ENCODE data around the gene L1CAM.

The L1CAM gene

DNA sequence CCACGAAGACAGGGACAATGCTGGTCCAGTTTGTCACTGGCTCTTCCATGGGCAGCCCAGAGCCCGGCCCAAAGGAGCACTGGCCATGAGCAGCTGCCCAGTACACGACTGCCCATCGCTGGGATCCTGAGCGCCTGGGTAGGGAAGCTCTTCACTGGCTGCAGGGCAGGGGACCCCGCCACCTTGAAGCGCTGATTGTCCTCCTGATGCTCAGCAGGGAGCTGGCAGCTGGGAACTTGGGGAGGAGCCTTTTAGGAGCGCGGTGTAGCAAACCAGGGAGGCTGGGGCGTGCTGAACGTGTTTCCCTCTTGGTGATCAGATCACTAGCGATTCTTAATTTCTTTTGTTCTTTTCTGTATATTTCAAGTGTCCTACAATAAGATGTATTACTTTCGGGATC, 1.8 kb downstream of the L1CAM start:
- Histone ChIP-seq H3K27ac (ENCODE audit: low read depth, low read length) (no peak overlapping the region), H3K9ac (ENCODE audit: low read length) (no peak overlapping the region), H3K4me3 (ENCODE audit: low read depth, low read length) (0 out of 2 replicates have a peak overlapping the region, but pooled peaks have one; percentile 61), H3K27me3 (ENCODE audit: control insufficient read depth, insufficient read depth, low read length) (peaks cover 61% of the 10 kb centered on the region), H3K9me3 (ENCODE audit: control insufficient read depth, insufficient read depth, low read depth, low read length) (peaks cover 9% of the 10 kb centered on the region; the same call in 1 of the 2 replicates), H3K4me1 (ENCODE audit: control insufficient read depth, insufficient read depth, low read length) (peaks cover 69% of the 10 kb centered on the region), H3K36me3 (ENCODE audit: control insufficient read depth, insufficient read depth, low read length) (no peaks in the 10 kb centered on the region)

DNA sequence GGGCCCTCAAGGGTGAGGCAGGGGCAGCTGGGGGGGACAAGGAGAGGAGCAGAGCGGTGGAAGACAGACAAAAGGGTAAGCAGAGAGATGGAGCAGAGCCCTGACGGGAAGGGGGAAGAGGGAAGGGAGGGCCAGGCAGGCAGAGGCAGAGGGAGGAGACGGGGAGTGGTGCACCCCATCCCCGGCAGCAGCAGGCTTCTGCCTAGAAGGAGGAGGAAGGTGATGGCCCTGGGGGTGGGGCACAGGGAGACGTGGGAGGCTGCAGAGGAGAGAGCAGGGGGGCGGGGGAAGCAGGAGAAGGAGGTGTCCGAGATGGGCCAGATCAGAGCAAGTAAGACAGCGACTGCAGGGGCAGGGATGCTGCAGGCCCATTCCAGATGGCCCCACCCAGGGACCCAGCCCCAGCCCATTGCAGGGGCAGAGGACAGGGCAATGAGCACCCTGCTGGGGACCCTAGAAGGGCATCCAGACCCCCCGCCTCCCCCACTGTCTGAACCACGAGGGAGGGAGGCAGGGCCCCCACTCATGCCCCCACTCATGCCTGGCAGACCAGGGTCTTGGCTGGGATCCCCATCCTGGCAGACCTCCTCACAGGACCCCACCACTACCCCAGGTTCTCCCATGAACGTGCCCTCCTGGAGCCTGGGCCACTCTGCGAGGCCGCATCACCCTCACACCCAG, 2.7 kb downstream of the L1CAM start:
- no peak overlapping the region for H3K9ac ChIP-seq (ENCODE audit: low read length)
- H3K4me1 ChIP-seq (ENCODE audit: control insufficient read depth, insufficient read depth, low read length): peaks cover 72% of the 10 kb centered on the region
- H3K36me3 ChIP-seq (ENCODE audit: control insufficient read depth, insufficient read depth, low read length): no peaks in the 10 kb centered on the region
- H3K4me3 ChIP-seq (ENCODE audit: low read depth, low read length): peak overlapping the region; percentile 18; the same call in 1 of the 2 replicates
- H3K27me3 ChIP-seq (ENCODE audit: control insufficient read depth, insufficient read depth, low read length): peaks cover 58% of the 10 kb centered on the region
- peaks cover 9% of the 10 kb centered on the region; the same call in 1 of the 2 replicates for H3K9me3 ChIP-seq (ENCODE audit: control insufficient read depth, insufficient read depth, low read depth, low read length)
- H3K27ac ChIP-seq (ENCODE audit: low read depth, low read length): no peak overlapping the region

DNA sequence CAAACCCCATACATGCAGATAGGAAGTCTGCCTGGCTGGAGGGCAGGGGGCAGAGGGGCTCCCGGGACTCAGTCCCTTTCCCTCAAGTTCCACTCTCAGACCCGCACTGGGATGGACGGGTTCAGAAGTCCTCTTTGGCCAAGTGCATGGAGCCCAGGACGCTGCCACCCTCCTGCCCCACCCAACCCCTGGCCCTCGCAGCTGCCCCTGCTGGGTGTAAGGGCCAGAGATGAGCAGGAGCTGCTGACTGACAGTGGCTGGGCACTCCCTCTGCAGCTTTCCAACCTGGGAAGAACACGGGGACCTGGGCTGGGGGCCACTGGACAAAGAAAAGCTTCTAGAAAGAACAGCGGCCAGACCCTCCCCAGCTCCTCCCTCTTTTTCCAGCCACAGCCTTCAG, 3.4 kb downstream of the L1CAM start:
- peaks cover 56% of the 10 kb centered on the region for H3K27me3 ChIP-seq (ENCODE audit: control insufficient read depth, insufficient read depth, low read length)

DNA sequence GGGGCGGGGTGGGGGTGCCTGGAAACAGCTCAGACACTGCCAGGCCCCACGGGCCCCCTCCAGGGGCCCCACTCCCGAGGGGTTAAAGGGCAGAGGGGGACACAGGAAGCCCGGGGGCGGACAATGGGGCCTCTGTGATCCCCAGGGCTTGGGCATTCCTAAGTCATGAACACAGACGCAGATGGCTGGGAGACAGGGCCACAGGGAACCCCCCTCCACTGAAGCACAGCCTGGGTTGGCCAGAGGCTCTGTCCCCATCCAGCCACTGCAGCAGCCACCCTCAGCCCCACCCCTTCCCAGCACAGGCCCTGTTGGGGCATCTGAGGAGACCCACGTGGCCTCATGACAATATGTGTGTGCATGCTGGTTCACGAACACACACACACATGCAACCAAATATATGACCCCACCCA, 3.9 kb downstream of the L1CAM start:
- H3K4me3 ChIP-seq (ENCODE audit: low read depth, low read length): no peak overlapping the region
- H3K9ac ChIP-seq (ENCODE audit: low read length): peak overlapping the region; percentile 21
- H3K9me3 ChIP-seq (ENCODE audit: control insufficient read depth, insufficient read depth, low read depth, low read length): peaks cover 9% of the 10 kb centered on the region; the same call in 1 of the 2 replicates
- no peak overlapping the region for H3K27ac ChIP-seq (ENCODE audit: low read depth, low read length)
- no peaks in the 10 kb centered on the region for H3K36me3 ChIP-seq (ENCODE audit: control insufficient read depth, insufficient read depth, low read length)
- peaks cover 52% of the 10 kb centered on the region for H3K27me3 ChIP-seq (ENCODE audit: control insufficient read depth, insufficient read depth, low read length)
- H3K4me1 ChIP-seq (ENCODE audit: control insufficient read depth, insufficient read depth, low read length): peaks cover 77% of the 10 kb centered on the region

More for the DNA sequence above, 3.4 kb downstream of the L1CAM start:
- peak overlapping the region; percentile 18; the same call in 1 of the 2 replicates for H3K4me3 ChIP-seq (ENCODE audit: low read depth, low read length)
- no peak overlapping the region for H3K27ac ChIP-seq (ENCODE audit: low read depth, low read length)
- H3K4me1 ChIP-seq (ENCODE audit: control insufficient read depth, insufficient read depth, low read length): peaks cover 79% of the 10 kb centered on the region
- peaks cover 9% of the 10 kb centered on the region; the same call in 1 of the 2 replicates for H3K9me3 ChIP-seq (ENCODE audit: control insufficient read depth, insufficient read depth, low read depth, low read length)
- no peaks in the 10 kb centered on the region for H3K36me3 ChIP-seq (ENCODE audit: control insufficient read depth, insufficient read depth, low read length)
- H3K9ac ChIP-seq (ENCODE audit: low read length): peak overlapping the region; percentile 21

DNA sequence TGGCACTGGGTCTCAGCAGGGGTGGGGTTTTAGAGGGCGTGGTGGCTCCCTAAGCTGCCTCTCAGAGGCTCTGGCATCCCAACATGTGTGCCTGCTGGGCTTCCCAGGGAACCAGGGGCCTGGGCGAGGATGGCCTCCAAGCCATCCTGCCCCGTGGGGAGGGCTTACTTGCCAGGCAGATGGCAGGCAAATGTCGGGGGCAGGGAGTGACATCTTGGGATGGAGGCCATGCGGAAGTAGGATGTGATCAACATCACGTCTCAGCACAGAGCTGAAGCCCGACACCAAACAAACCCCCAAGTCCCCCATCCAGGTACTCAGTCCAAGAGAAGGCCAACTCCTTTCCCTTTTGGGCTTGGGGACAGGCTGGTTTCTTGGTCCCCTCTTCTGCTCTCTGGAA, 4.7 kb downstream of the L1CAM start:
- peaks cover 72% of the 10 kb centered on the region for H3K4me1 ChIP-seq (ENCODE audit: control insufficient read depth, insufficient read depth, low read length)
- H3K9me3 ChIP-seq (ENCODE audit: control insufficient read depth, insufficient read depth, low read depth, low read length): peaks cover 9% of the 10 kb centered on the region; the same call in 1 of the 2 replicates

DNA sequence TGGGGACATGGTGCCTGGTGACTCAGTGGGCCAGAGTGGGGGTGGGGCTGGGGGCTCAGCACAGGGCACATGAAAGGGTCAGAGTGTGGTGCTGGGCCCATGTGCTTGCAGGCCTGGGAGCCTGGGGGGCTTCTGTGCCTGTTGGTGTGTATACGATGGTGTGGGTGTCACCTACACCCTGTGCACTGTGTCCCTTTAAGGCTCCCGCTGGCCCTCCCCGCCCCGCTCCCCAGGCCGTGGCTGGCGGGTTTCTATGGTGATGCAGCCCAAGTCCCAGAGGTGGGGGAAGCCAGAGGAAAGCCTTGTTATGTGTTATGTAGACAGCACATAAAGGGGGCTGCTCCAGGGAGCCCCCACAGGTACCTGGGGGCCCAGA, 5.5 kb downstream of the L1CAM start:
- no peak overlapping the region for H3K4me3 ChIP-seq (ENCODE audit: low read depth, low read length)
- no peaks in the 10 kb centered on the region for H3K36me3 ChIP-seq (ENCODE audit: control insufficient read depth, insufficient read depth, low read length)
- H3K9ac ChIP-seq (ENCODE audit: low read length): no peak overlapping the region
- H3K4me1 ChIP-seq (ENCODE audit: control insufficient read depth, insufficient read depth, low read length): peaks cover 75% of the 10 kb centered on the region
- peaks cover 9% of the 10 kb centered on the region; the same call in 1 of the 2 replicates for H3K9me3 ChIP-seq (ENCODE audit: control insufficient read depth, insufficient read depth, low read depth, low read length)
- H3K27ac ChIP-seq (ENCODE audit: low read depth, low read length): no peak overlapping the region
- H3K27me3 ChIP-seq (ENCODE audit: control insufficient read depth, insufficient read depth, low read length): peaks cover 44% of the 10 kb centered on the region

More for the DNA sequence above, 4.7 kb downstream of the L1CAM start:
- Histone ChIP-seq H3K36me3 (ENCODE audit: control insufficient read depth, insufficient read depth, low read length) (no peaks in the 10 kb centered on the region), H3K27ac (ENCODE audit: low read depth, low read length) (no peak overlapping the region), H3K27me3 (ENCODE audit: control insufficient read depth, insufficient read depth, low read length) (peaks cover 46% of the 10 kb centered on the region), H3K9ac (ENCODE audit: low read length) (no peak overlapping the region), H3K4me3 (ENCODE audit: low read depth, low read length) (no peak overlapping the region)

DNA sequence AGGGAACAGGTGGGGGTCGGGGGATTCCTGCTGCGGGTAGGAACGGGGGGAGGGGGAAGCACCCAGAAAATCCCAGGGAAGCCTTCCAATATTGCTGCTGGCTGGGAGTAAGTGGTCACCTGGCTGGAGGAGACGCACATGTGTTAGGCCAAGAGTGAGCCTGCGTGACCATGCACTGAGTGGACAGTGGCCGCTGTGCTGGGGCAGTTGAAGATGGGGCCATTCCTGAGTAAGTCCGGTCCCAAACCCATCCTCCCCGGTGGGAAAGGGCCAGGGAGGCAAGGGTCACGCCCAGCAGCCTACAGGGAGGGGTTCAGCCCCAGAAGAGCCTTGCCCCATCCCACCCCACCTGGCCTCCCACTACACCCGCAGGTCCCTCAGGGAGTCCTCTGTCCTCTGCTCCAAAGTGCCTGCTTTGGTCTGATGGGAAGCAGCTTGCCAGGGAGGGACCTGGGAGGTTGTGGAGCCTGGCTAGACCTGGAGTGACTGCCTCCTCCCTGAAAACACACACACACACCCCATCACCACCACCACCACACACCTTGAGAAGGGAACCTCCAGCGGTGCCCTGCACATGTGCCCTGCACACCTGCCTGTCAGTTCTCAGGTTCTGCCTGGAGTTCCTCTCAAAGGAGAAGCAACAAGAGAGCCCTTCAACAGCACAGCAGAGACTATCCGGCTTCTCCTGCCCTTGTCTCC, 6.1 kb downstream of the L1CAM start:
- Histone ChIP-seq H3K4me1 (ENCODE audit: control insufficient read depth, insufficient read depth, low read length) (peaks cover 75% of the 10 kb centered on the region), H3K4me3 (ENCODE audit: low read depth, low read length) (peak overlapping the region; percentile 43), H3K9ac (ENCODE audit: low read length) (peak overlapping the region; percentile 1), H3K36me3 (ENCODE audit: control insufficient read depth, insufficient read depth, low read length) (no peaks in the 10 kb centered on the region), H3K27ac (ENCODE audit: low read depth, low read length) (no peak overlapping the region), H3K9me3 (ENCODE audit: control insufficient read depth, insufficient read depth, low read depth, low read length) (peaks cover 9% of the 10 kb centered on the region; the same call in 1 of the 2 replicates), H3K27me3 (ENCODE audit: control insufficient read depth, insufficient read depth, low read length) (peaks cover 39% of the 10 kb centered on the region)

DNA sequence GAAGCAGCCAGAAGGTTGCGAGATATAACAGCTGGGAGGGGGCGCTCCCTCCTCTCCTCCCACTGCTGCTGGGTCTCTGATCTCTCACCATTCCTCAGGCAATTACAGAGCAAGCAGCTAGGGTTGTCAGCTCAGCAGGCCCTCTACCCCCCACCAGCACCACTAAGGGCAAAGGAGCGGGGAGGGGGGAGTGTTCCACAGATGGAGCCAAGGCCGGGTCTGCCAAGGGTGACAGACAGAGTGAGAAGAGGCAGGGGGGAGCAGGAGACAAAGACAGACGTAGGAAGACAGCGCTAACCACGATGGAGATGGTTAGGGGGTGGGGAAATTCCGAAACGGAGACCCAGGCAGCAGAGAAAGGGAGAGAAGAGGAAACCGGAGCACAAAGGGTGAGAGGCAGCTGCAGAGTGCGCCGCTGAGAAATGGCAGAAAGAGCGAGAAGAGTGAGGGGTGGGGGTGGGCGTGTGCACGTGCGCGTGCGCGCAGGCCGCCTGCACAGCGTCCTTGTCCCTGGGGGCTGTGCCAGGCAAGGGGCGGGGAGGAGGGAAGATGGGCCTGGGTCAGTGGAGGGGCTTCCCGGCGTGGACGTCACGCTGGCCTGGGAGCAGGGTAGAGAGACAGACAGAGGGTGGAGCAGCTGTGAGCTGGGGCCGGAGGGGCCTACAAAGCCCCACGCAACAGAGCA, 6.9 kb downstream of the L1CAM start:
- Histone ChIP-seq H3K27ac (ENCODE audit: low read depth, low read length) (no peak overlapping the region), H3K9ac (ENCODE audit: low read length) (peak overlapping the region; percentile 1), H3K9me3 (ENCODE audit: control insufficient read depth, insufficient read depth, low read depth, low read length) (peaks cover 9% of the 10 kb centered on the region; the same call in 1 of the 2 replicates), H3K36me3 (ENCODE audit: control insufficient read depth, insufficient read depth, low read length) (no peaks in the 10 kb centered on the region), H3K4me1 (ENCODE audit: control insufficient read depth, insufficient read depth, low read length) (peaks cover 75% of the 10 kb centered on the region), H3K27me3 (ENCODE audit: control insufficient read depth, insufficient read depth, low read length) (peaks cover 31% of the 10 kb centered on the region), H3K4me3 (ENCODE audit: low read depth, low read length) (peak overlapping the region; percentile 43)

DNA sequence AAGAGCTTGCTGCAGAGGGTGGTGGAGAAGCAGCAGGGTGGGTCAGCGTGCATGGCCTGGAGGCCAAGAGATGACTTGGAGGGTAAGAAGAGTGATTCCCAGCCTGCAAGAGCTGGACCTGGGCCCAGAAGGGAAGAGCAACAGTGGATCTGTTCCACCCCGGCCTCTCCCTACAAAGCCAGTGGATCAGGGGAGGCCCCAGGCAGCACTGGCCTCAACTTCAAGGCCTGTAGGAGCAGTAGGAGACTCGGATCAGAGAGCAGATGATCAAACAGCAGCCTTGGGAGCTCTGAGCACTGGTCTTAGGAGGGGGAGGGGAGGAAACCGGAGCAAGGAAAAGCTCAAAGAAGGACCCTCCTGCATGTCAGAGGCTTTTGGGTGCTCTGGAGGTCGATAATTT, 7.6 kb downstream of the L1CAM start:
- Histone ChIP-seq H3K27ac (ENCODE audit: low read depth, low read length) (no peak overlapping the region), H3K9ac (ENCODE audit: low read length) (peak overlapping the region; percentile 27), H3K4me1 (ENCODE audit: control insufficient read depth, insufficient read depth, low read length) (peaks cover 75% of the 10 kb centered on the region), H3K4me3 (ENCODE audit: low read depth, low read length) (peak overlapping the region; percentile 43; the same call in 1 of the 2 replicates), H3K9me3 (ENCODE audit: control insufficient read depth, insufficient read depth, low read depth, low read length) (peaks cover 9% of the 10 kb centered on the region; the same call in 1 of the 2 replicates), H3K36me3 (ENCODE audit: control insufficient read depth, insufficient read depth, low read length) (no peaks in the 10 kb centered on the region), H3K27me3 (ENCODE audit: control insufficient read depth, insufficient read depth, low read length) (peaks cover 25% of the 10 kb centered on the region)

DNA sequence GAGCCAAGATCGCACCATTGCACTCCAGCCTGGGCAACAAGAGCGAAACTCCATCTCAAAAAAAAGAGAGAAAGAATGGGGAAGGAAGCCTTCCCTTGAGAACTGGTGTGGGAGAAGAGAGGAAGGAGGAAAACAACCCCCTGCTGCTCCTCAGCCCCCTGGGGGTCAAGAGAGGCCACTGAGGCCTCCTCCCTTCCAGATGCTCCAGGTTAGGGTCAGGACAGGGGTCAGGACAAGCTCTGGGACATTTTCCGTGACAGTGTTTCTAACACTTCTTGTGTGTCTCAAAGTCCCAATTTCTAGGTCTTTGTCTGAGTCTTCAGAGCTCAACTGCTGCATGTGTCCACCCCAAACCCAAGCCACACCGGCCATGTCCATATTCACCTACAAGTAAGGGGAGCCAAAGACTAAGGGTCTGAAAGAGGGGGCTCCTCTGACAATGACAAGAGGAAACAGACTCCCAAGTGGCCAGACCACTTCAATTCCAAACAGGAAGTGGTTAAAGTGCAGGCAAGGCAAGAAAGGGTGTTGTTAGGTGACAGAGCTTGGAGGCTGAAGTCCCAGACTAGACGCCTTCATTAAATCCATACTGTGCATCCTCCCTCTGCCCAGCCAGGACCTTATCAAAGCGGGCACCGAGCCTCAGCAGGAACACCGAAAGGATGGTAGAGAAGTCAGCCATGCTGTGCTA, 8.3 kb downstream of the L1CAM start:
- Histone ChIP-seq H3K9ac (ENCODE audit: low read length) (peak overlapping the region; percentile 27), H3K4me3 (ENCODE audit: low read depth, low read length) (peak overlapping the region; percentile 22; the same call in 1 of the 2 replicates), H3K27me3 (ENCODE audit: control insufficient read depth, insufficient read depth, low read length) (peaks cover 25% of the 10 kb centered on the region), H3K4me1 (ENCODE audit: control insufficient read depth, insufficient read depth, low read length) (peaks cover 75% of the 10 kb centered on the region), H3K27ac (ENCODE audit: low read depth, low read length) (no peak overlapping the region), H3K36me3 (ENCODE audit: control insufficient read depth, insufficient read depth, low read length) (0 out of 2 replicates have a peak, but pooled peaks cover 2% of the 10 kb centered on the region), H3K9me3 (ENCODE audit: control insufficient read depth, insufficient read depth, low read depth, low read length) (peaks cover 9% of the 10 kb centered on the region; the same call in 1 of the 2 replicates)

Measured in HUES6 (cell line).